Sigmoid colon (tissue), 7 donors: ENCODE data around the gene MCC. TPM values are rescaled to one million over a fixed set of nuclear protein-coding genes. Genes with fewer than 3 reads are reported as not detected.
A peak's percentile ranks its signal among the peaks of the same experiment; 100 is the strongest.

Experiments used
- DNase-seq: peaks from one replicate; pipeline ENCODE4 v3.0.0-alpha.2; 2019
- H3K27ac ChIP-seq, 4 donors: fragments of 200-600 bp; sonication (generic); one replicate each; pipeline ENCODE4 v1.5.1; 2016 to 2019; ENCODE audit warnings: mild to moderate bottlenecking in 1 of 4
- H3K27me3 ChIP-seq, 3 donors: fragments of 200-600 bp; sonication (generic); one replicate each; pipeline ENCODE4 v1.5.1; 2019; ENCODE audit warnings: mild to moderate bottlenecking in 1 of 3
- H3K36me3 ChIP-seq, 4 donors: fragments of 200-600 bp; sonication (generic); one replicate each; pipeline ENCODE4 v1.5.1; 2016 to 2019
- H3K4me1 ChIP-seq, 4 donors: fragments of 200-600 bp; sonication (generic); one replicate each; pipeline ENCODE4 v1.5.1; 2017 to 2019
- H3K4me3 ChIP-seq, 4 donors: fragments of 200-600 bp; sonication (generic); one replicate each; pipeline ENCODE4 v1.5.1; 2017 to 2019; ENCODE audit warnings: mild to moderate bottlenecking in 2 of 4, moderate library complexity in 1 of 4
- H3K9me3 ChIP-seq, 4 donors: fragments of 200-600 bp in 3 of 4; sonication (generic) in 3 of 4; one replicate each; pipeline versions ENCODE4 v1.5.1 to v1.6.1; 2013 to 2019
- EP300 ChIP-seq, 4 donors: sonication (generic); formaldehyde crosslinking; IDR thresholded peaks; one replicate each; pipeline ENCODE4 v1.6.1; 2017; ENCODE audit warnings: antibody characterized with exemption in 4 of 4
- POLR2A ChIP-seq, 2 donors: fragments of 450-650 bp; IDR thresholded peaks; one replicate each; pipeline ENCODE4 v1.6.1; 2016; ENCODE audit warnings: antibody characterized with exemption in 2 of 2, mild to moderate bottlenecking in 2 of 2, moderate library complexity in 2 of 2
- POLR2AphosphoS5 ChIP-seq, 4 donors: sonication (generic); formaldehyde crosslinking; IDR thresholded peaks; one replicate each; pipeline ENCODE4 v1.6.1; 2017; ENCODE audit warnings: antibody characterized with exemption in 4 of 4
- WGBS, 2 donors: extraction: QIAGEN DNeasy Blood & Tissue Kit; methylation state at CpG; one replicate each; pipeline ENCODE4 v1.1.7; 2013; 5-methylcytosine and 5-hydroxymethylcytosine counted together
- intact Hi-C: fragments of 100-400 bp; cut with DNase I; formaldehyde crosslinking; loops from one replicate; pipeline ENCODE4 v1.15.1; 2023
- polyA plus RNA-seq, 3 donors: library from polyadenylated mRNA; stranded (reverse); fragments of 200-250 nt; gene quantifications; one replicate each; pipeline ENCODE4 v1.2.3, GENCODE V29; 2013
- total RNA-seq, 4 donors: library from RNA; depleted of rRNA; stranded (reverse); fragments of >200 nt; gene quantifications; one replicate each; pipeline ENCODE4 v1.1.0, GENCODE V29; 2016
- TF ChIP-seq, protein P1 (sequence below), 4 experiments: fragments of 450-650 bp in 3 of 4; fragments of 200-600 bp in 1 of 4; IDR thresholded peaks; one replicate each; pipeline ENCODE4 v1.5.1; 2016 to 2019; ENCODE audit warnings: antibody characterized with exemption in 4 of 4, mild to moderate bottlenecking in 3 of 4, moderate library complexity in 2 of 4
- donor health status: healthy with polysubstance abuse.
- donor health status: Bipolar disorder and iron deficiency.
- donor health status: healthy.

The MCC gene
- total and polyA plus RNA-seq, 7 donors: 0.69 to 14.0 (median 9.1) TPM

DNA sequence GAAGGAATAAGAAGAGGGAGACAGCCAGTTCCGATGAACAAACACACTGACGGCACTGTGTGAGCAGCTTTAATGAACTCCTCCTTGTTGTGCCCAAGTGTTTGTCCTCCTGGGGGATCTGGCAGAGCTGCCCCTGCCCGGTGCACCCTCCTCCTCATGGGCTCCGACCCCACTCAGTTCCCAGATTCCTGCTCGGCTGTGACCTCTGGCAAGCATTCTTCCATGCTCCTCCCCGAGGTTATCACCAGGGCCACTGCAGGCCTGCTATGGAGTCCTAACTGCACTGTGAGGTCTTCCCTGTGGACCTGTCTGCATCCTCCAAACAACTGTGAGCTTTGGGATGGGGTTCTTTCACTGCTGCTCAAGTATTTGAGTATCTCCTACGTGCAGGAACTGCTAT lies 369.5 kb downstream of the MCC start:
- H3K4me3 ChIP-seq: no peak overlapping the region
- no peaks in the 10 kb centered on the region for H3K36me3 ChIP-seq
- no peaks in the 10 kb centered on the region for H3K27me3 ChIP-seq
- intact Hi-C loops: no loop called here
- TF ChIP-seq, protein P1, sequence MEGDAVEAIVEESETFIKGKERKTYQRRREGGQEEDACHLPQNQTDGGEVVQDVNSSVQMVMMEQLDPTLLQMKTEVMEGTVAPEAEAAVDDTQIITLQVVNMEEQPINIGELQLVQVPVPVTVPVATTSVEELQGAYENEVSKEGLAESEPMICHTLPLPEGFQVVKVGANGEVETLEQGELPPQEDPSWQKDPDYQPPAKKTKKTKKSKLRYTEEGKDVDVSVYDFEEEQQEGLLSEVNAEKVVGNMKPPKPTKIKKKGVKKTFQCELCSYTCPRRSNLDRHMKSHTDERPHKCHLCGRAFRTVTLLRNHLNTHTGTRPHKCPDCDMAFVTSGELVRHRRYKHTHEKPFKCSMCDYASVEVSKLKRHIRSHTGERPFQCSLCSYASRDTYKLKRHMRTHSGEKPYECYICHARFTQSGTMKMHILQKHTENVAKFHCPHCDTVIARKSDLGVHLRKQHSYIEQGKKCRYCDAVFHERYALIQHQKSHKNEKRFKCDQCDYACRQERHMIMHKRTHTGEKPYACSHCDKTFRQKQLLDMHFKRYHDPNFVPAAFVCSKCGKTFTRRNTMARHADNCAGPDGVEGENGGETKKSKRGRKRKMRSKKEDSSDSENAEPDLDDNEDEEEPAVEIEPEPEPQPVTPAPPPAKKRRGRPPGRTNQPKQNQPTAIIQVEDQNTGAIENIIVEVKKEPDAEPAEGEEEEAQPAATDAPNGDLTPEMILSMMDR (IDR thresholded peaks at IDR 0.05): no peak
- TF ChIP-seq POLR2A (IDR thresholded peaks at IDR 0.05) (no peak), POLR2AphosphoS5 (IDR thresholded peaks at IDR 0.05) (no peak), EP300 (IDR thresholded peaks at IDR 0.05) (no peak)
- WGBS, 2 donors: 67 to 71% methylated on average over 7 of the region's 7 CpGs
- H3K27ac ChIP-seq: peak overlapping the region in 2 of 4 donors; percentile 17 to 29
- no peak for DNase-seq
- H3K9me3 ChIP-seq: no peaks in the 10 kb centered on the region
- peaks cover 0 to 9% (median 5%) of the 10 kb centered on the region in 4 donors for H3K4me1 ChIP-seq

DNA sequence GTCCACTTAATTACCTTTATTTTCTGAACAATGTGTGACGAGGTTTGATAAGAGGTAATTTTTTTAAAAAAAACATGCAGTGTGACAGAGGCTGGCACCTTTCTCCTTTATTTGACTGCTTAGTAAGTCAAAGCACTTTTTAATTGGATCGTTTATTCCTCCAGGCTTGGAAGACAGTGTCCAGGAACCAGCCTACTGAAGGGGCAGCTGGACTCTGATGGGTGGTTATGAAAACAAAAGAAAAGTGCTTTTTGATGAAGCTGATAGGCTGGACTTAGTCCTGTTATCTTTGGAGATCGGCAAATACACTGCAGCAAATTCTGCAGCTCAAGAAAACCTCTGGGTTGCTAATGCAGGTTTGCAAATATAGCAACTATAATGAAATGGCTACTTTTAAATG lies 370.0 kb downstream of the MCC start:
- DNase-seq: no peak
- Histone ChIP-seq H3K4me3 (no peak overlapping the region), H3K27ac (peak overlapping the region in 1 of 4 donors; percentile 17), H3K36me3 (no peaks in the 10 kb centered on the region), H3K27me3 (no peaks in the 10 kb centered on the region), H3K4me1 (peaks cover 0 to 9% (median 5%) of the 10 kb centered on the region in 4 donors), H3K9me3 (no peaks in the 10 kb centered on the region)
- WGBS, 2 donors: 74 to 78% methylated on average over 3 of the region's 3 CpGs
- intact Hi-C loops: no loop called here
- TF ChIP-seq POLR2A (IDR thresholded peaks at IDR 0.05): no peak
- TF ChIP-seq, protein P1 (IDR thresholded peaks at IDR 0.05): no peak

DNA sequence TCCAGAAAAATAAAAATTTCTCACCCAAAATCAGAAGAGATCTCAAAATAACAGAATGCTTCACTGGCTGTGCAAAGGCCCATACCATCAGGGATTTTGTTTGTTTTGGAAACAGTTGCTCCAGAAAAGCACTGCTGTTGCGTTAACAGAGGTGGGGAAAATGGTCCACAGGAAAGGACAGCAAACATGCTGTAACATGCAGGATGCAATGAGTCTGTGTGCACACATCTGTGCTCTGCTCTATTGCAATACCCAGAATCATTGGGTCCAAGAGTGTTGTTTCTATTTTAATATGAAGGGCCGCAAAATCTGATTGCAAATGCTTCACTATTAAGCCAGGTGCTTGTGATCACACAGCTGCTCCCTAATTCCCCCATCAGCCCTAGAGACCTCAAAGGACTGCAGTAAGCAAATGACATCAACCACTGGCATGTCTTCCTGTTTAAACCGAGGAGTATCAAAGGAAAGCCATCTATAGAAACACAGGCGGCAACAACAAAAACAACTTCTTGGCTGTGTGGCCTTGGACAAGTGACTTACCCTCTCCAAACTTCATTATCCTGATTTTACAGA lies 370.6 kb downstream of the MCC start:
- TF ChIP-seq, protein P1 (IDR thresholded peaks at IDR 0.05): no peak
- TF ChIP-seq EP300 (IDR thresholded peaks at IDR 0.05) (no peak), POLR2AphosphoS5 (IDR thresholded peaks at IDR 0.05) (no peak), POLR2A (IDR thresholded peaks at IDR 0.05) (no peak)
- H3K9me3 ChIP-seq: no peaks in the 10 kb centered on the region
- no peaks in the 10 kb centered on the region for H3K27me3 ChIP-seq
- intact Hi-C loops: no loop called here
- peaks cover 0 to 9% (median 5%) of the 10 kb centered on the region in 4 donors for H3K4me1 ChIP-seq
- H3K4me3 ChIP-seq: no peak overlapping the region
- 71 to 77% methylated on average over 4 of the region's 4 CpGs for WGBS, 2 donors
- no peaks in the 10 kb centered on the region for H3K36me3 ChIP-seq
- peak overlapping the region in 1 of 4 donors; percentile 17 for H3K27ac ChIP-seq
- no peak for DNase-seq

DNA sequence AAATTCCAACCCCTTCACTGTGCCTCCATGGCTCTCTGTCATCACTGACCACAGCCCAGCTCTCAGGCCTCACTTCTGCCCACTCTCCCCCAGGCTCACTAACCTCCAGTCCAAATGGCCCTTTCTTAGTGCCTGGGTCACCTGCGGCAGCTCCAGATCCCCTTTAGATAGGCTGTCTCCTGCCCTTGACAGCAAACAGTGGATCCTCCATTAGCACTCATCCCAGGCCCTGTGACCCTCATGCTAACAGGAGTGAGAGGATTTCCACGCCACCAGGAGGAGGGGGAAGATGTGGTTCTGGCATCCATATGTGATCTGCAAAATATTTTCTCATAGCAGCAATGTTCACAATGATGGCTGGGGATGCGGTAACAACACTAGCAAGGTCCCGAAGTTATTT lies 372.3 kb downstream of the MCC start:
- H3K27me3 ChIP-seq: no peaks in the 10 kb centered on the region
- no peak overlapping the region for H3K4me3 ChIP-seq
- H3K9me3 ChIP-seq: no peaks in the 10 kb centered on the region
- peaks cover 0 to 9% (median 5%) of the 10 kb centered on the region in 4 donors for H3K4me1 ChIP-seq
- TF ChIP-seq, protein P1 (IDR thresholded peaks at IDR 0.05): no peak
- TF ChIP-seq POLR2AphosphoS5 (IDR thresholded peaks at IDR 0.05): no peak
- TF ChIP-seq EP300 (IDR thresholded peaks at IDR 0.05): no peak
- TF ChIP-seq POLR2A (IDR thresholded peaks at IDR 0.05): no peak
- H3K36me3 ChIP-seq: no peaks in the 10 kb centered on the region
- 90 to 91% methylated on average over 4 of the region's 4 CpGs for WGBS, 2 donors
- H3K27ac ChIP-seq: no peak overlapping the region
- intact Hi-C loops: no loop called here
- no peak for DNase-seq

DNA sequence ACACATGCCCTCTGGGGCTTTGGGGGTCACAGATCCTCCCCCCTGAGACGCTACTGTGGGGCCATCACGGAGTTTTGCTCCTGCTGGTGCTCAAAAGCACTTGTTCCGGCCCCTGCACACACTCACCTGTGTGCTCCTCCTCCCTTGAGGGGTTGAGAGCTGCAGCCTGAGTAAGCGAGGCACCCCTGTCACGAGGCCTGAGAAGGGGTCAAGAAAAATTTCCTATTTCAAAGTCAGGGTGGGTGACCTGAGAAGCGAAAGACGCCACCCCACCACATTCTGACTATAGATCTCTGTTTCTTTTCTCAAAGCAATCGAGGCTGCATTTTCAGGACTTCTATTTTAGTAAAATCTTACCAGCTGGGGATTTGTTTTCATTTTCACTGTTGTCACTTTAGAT lies 373.2 kb downstream of the MCC start:
- DNase-seq: no peak
- no peaks in the 10 kb centered on the region for H3K27me3 ChIP-seq
- intact Hi-C loops: no loop called here
- WGBS, 2 donors: 79 to 84% methylated on average over 8 of the region's 8 CpGs
- no peak overlapping the region for H3K27ac ChIP-seq
- H3K9me3 ChIP-seq: no peaks in the 10 kb centered on the region
- no peak overlapping the region for H3K4me3 ChIP-seq
- TF ChIP-seq EP300 (IDR thresholded peaks at IDR 0.05) (no peak), POLR2AphosphoS5 (IDR thresholded peaks at IDR 0.05) (no peak), POLR2A (IDR thresholded peaks at IDR 0.05) (no peak)
- TF ChIP-seq, protein P1 (IDR thresholded peaks at IDR 0.05): no peak
- H3K4me1 ChIP-seq: peaks cover 0 to 7% (median 5%) of the 10 kb centered on the region in 4 donors
- H3K36me3 ChIP-seq: no peaks in the 10 kb centered on the region
